NT2/D1 (cell line): ENCODE data around the gene NAGA.

Experiments used
- DNase-seq: peaks from one replicate; pipeline ENCODE4 v3.0.0-alpha.2; 2011; ENCODE audit warnings: low read depth, low spot score
- H3K27me3 ChIP-seq: 2 replicates; pipeline ENCODE4 v1.6.0; 2011; ENCODE audit warnings: mild to moderate bottlenecking; ENCODE audit not compliant: insufficient read length, insufficient read depth
- H3K36me3 ChIP-seq: 2 replicates; pipeline ENCODE4 v1.6.1; 2011; ENCODE audit warnings: mild to moderate bottlenecking, low read length, mixed read lengths; ENCODE audit not compliant: insufficient read depth, insufficient read length
- H3K4me1 ChIP-seq: 2 replicates; pipeline ENCODE4 v1.5.1; 2011; ENCODE audit not compliant: insufficient read depth, insufficient read length
- H3K4me3 ChIP-seq: 2 replicates; pipeline ENCODE4 v1.5.1; 2011; ENCODE audit warnings: low read depth; ENCODE audit not compliant: insufficient read length
- H3K9ac ChIP-seq: 2 replicates; pipeline ENCODE4 v1.6.0; 2011; ENCODE audit warnings: low read depth; ENCODE audit not compliant: insufficient read length
- H3K9me3 ChIP-seq: 2 replicates; pipeline ENCODE4 v1.5.1; 2011; ENCODE audit warnings: mild to moderate bottlenecking, low read length; ENCODE audit not compliant: insufficient read depth
- SUZ12 ChIP-seq: IDR thresholded peaks from 2 replicates; pipeline ENCODE4 v1.6.1; 2011; ENCODE audit not compliant: insufficient read length, insufficient read depth; ENCODE audit errors: extremely low read depth
- YY1 ChIP-seq: IDR thresholded peaks from 2 replicates; pipeline ENCODE4 v1.6.1; 2011; ENCODE audit not compliant: insufficient read length, insufficient read depth
- ZNF274 ChIP-seq: IDR thresholded peaks from 2 replicates; pipeline ENCODE4 v1.6.1; 2011; ENCODE audit warnings: mild to moderate bottlenecking, low read depth, low read length

The NAGA gene

DNA sequence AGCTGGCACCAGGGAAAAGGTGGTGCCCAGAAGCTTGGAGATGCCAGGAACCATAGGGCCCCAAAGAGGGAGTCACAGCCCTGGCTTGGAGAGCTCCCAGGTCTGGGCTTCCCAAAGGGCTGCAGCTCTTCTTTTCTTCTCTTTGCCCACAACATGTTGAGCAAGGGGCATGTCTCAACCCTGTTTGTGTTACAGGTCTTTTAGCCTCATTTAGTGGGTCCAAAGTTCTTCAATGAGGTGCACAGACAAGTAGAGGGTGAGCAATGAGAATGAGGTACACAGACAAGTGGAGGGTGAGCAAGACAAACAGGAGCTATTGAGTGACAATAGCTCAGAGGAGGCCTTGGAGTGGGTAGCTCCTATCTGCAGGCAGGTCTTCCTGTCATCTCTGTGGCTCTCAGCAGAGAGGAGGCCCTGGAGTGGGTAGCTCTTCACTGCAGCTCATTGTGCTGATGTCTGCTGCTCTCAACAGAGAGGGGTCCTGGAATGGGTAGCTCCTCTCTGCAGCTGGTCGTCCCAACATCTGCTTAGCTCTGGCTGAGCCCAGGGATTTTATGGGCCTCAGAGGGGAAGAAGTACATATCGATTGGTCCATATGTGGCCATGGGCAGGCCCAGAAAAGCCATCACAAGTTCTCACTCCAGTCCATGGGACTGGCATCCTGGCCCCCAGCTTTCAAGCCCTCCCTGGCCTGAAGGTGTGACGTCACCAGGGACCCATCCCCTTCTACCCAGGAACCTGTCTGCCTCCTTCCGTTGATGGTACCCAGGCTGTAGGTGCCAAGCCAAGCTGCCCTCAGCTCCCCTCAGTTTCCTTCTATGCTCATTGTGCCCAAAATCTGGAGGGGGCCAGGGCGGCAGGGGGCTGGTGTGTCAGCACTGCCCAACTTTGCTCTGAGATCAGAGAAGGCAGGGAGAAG, 37.1 kb downstream of the NAGA start:
- Histone ChIP-seq H3K9me3 (peaks cover 19% of the 10 kb centered on the region; the same call in 1 of the 2 replicates), H3K9ac (no peak overlapping the region), H3K4me1 (no peaks in the 10 kb centered on the region), H3K27me3 (no peaks in the 10 kb centered on the region), H3K4me3 (no peak overlapping the region), H3K36me3 (no peaks in the 10 kb centered on the region)
- no peak for DNase-seq
- no peak for TF ChIP-seq SUZ12
- TF ChIP-seq ZNF274, result no peak
- no peak for TF ChIP-seq YY1

DNA sequence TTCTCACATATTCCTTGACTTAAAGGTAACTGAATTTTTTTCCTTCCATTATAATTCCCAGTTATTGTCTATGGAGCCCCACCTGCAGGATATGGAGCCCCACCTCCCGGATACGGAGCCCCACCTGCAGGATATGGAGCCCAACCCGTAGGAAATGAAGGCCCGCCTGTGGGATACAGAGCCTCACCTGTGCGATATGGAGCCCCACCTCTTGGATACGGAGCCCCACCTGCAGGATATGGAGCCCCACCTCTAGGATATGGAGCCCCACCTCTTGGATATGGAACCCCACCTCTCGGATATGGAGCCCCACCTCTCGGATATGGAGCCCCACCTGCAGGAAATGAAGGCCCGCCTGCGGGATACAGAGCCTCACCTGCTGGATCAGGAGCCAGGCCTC, 43.9 kb downstream of the NAGA start:
- Histone ChIP-seq H3K9ac (no peak overlapping the region), H3K4me3 (no peak overlapping the region), H3K4me1 (no peaks in the 10 kb centered on the region), H3K9me3 (no peaks in the 10 kb centered on the region), H3K27me3 (no peaks in the 10 kb centered on the region), H3K36me3 (no peaks in the 10 kb centered on the region)
- TF ChIP-seq SUZ12 (no peak), YY1 (no peak), ZNF274 (no peak)
- DNase-seq, result no peak

DNA sequence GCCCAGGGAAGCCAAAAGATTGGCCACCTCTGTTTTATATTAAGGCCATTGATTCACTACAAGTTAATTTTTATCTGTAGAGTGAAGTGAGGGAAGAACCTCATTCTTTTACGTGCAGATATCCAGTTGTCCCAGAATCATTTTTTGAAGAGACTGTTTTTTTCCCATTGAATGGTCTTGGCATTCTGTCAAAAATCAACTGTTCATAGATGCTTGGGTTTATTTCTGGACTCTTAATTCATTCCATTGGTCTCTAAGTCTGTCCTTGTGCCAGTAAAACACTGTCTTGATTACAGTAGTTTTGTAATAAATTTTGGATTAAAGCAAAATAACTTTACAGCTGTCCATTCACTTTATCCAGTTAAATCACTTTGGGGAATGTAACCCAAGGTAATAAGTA, 45.2 kb downstream of the NAGA start:
- no peak for TF ChIP-seq YY1
- TF ChIP-seq SUZ12, result no peak
- TF ChIP-seq ZNF274, result no peak
- no peak for DNase-seq
- no peaks in the 10 kb centered on the region for H3K27me3 ChIP-seq
- H3K4me3 ChIP-seq, result no peak overlapping the region
- no peak overlapping the region for H3K9ac ChIP-seq
- H3K36me3 ChIP-seq, result no peaks in the 10 kb centered on the region
- no peaks in the 10 kb centered on the region for H3K9me3 ChIP-seq
- no peaks in the 10 kb centered on the region for H3K4me1 ChIP-seq

DNA sequence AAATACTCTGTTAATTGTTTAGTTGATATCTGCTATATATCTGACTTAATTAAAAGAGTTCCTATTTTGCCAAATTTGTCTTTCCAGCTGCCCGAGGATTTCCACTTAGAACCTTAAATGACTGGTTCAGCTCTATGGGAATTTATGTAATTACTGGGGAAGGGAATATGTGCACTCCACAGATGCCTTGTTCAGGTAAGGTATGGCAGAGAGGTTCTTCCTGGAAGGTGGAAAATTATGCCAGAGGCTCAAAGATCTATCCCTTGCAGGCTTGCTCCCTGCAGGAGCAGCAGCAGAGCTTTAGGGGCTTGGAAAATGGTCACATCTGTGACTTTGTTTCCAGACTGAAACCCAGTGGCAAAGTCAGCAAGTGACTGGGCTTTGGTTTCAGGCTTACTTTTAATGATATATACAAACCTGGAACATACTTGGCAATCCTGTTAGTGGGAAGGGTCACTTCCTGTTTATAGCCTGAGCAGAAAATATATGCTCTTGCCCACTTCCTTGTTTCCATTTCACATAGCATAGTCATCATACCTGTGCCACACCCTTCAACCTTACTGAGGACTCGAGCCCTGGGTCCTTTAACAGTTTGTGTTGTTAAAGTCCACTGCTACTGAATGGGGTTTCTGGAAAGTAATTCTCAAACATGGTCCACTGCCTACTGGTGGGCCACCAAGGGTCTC, 48.3 kb downstream of the NAGA start:
- H3K4me3 ChIP-seq, result no peak overlapping the region
- H3K27me3 ChIP-seq, result no peaks in the 10 kb centered on the region
- no peaks in the 10 kb centered on the region for H3K36me3 ChIP-seq
- TF ChIP-seq ZNF274 (no peak), SUZ12 (no peak), YY1 (no peak)
- no peak for DNase-seq
- H3K9ac ChIP-seq, result no peak overlapping the region
- no peaks in the 10 kb centered on the region for H3K9me3 ChIP-seq
- no peaks in the 10 kb centered on the region for H3K4me1 ChIP-seq

DNA sequence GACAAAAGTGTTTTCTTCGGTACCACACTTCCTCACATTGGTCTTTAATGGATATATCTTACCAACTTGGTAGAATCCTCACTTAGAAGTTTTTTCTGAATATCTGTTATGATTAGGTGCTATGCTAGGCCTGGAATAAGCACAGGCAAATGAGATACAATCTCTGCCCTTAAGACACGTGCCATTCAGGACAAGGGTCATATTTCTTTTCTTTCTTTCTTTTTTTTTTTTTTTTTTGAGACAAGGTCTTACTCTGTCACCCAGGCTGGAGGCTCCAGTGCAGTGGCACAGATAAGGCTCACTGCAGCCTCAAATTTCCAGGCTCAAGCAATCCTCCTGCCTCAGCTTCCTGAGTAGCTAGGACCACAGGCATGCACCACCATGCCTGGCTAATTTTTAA, 49.0 kb downstream of the NAGA start:
- Histone ChIP-seq H3K4me1 (no peaks in the 10 kb centered on the region), H3K27me3 (no peaks in the 10 kb centered on the region), H3K9me3 (no peaks in the 10 kb centered on the region), H3K9ac (no peak overlapping the region), H3K36me3 (no peaks in the 10 kb centered on the region), H3K4me3 (no peak overlapping the region)
- TF ChIP-seq SUZ12, result no peak
- no peak for DNase-seq

DNA sequence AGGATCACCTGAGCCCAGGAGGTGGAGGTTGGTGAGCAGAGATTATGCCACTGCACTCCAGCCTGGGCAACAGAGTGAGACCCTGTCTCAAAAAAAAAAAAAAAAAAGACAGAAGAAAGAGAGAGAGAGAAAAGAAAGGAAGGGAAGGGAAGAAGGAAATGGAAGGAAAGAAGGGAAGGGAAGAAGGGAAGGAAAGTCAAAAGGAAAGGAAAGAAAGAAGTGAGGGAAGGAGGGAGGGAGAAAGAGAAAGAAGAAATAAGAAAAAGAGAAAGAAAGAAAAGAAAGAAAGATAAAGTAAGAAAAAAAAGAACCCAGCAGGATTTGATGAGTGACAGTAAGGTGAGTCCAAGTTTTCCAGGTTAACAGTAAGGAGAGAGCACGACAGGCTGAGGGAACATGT, 52.4 kb downstream of the NAGA start:
- Histone ChIP-seq H3K4me1 (no peaks in the 10 kb centered on the region), H3K36me3 (no peaks in the 10 kb centered on the region), H3K4me3 (no peak overlapping the region), H3K9ac (no peak overlapping the region), H3K27me3 (no peaks in the 10 kb centered on the region), H3K9me3 (no peaks in the 10 kb centered on the region)
- TF ChIP-seq YY1 (no peak), SUZ12 (no peak), ZNF274 (no peak)
- no peak for DNase-seq

DNA sequence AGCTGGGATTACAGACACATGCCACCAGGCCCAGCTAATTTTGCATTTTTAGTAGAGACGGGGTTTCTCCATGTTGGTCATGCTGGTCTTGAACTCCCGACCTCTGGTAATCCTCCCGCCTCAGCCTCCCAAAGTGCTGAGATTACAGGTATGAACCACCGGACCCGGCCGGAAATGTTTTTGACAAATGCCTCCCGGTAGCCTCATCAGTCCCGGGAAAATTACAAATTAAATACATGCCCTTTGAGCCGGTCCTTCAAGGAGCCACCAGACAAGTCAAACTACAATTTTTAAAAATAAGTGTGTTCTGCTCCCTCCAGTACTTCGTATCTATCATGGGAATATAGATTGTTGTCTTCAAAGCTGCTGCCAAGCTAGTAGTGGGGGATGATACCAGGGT, 54.5 kb downstream of the NAGA start:
- Histone ChIP-seq H3K9me3 (no peaks in the 10 kb centered on the region; the same call in 1 of the 2 replicates), H3K36me3 (no peaks in the 10 kb centered on the region), H3K4me3 (no peak overlapping the region), H3K27me3 (no peaks in the 10 kb centered on the region), H3K9ac (no peak overlapping the region), H3K4me1 (no peaks in the 10 kb centered on the region)
- no peak for TF ChIP-seq ZNF274
- TF ChIP-seq SUZ12, result no peak
- TF ChIP-seq YY1, result no peak
- DNase-seq, result no peak

DNA sequence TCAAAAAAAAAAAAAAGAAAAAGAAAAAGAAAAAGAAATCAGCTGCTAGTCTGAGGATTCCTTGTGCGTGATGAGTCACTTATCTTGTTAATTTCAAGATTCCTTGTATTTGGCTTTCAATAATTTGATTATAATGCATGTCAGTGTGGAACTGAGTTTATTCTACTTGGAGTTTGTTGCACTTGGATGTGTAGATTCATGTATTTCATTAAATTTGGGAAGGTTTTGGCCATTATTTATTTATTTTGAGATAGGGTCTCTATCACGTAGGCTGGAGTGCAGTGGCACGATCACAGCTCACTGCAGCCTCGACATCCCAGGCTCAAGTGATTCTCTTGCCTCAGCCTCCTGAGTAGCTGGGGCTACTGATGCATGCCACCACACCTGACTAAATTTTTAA, 57.2 kb downstream of the NAGA start:
- H3K4me1 ChIP-seq, result no peaks in the 10 kb centered on the region
- H3K9me3 ChIP-seq, result peaks cover 9% of the 10 kb centered on the region
- no peak overlapping the region for H3K4me3 ChIP-seq
- TF ChIP-seq YY1 (no peak), ZNF274 (no peak), SUZ12 (no peak)
- H3K27me3 ChIP-seq, result no peaks in the 10 kb centered on the region
- DNase-seq, result no peak
- no peak overlapping the region for H3K9ac ChIP-seq
- no peaks in the 10 kb centered on the region for H3K36me3 ChIP-seq
